Activated CD4-positive, alpha-beta T cell treated with anti-CD3 and anti-CD28 coated beads for 4 hours (primary cell): ENCODE data around the gene SPI1.

ENCODE experiments used
- DNase-seq, 2 donors: peaks; one replicate each; pipeline ENCODE4 v3.0.0-alpha.2; 2020

The SPI1 gene

GRCh38 chr11:47378010-47378835 lies at the start of gene SPI1:
TSS of gene SPI1 (minus strand) at chr11:47378547. CDS start at chr11:47378353, 194 bp downstream.
- no peak for DNase-seq

- DNase-seq = peak; percentile 99
Observed at GRCh38 chr11:47426062-47426956, 48.0 kb upstream of the SPI1 start, which contains the start of gene PSMC3. TSS of gene PSMC3 (minus strand) at chr11:47426439. CDS start at chr11:47426279, 160 bp downstream.

GRCh38 chr11:47425611-47426010 lies 47.3 kb upstream of the SPI1 start:
- no peak for DNase-seq

GRCh38 chr11:47418454-47419259 lies 40.3 kb upstream of the SPI1 start:
- DNase-seq = no peak

GRCh38 chr11:47417712-47418111 lies 39.4 kb upstream of the SPI1 start:
- DNase-seq = no peak

- DNase-seq = no peak
Observed at GRCh38 chr11:47415949-47416472, 37.7 kb upstream of the SPI1 start.

- no peak for DNase-seq
Observed at GRCh38 chr11:47415091-47415854, 36.9 kb upstream of the SPI1 start.

- DNase-seq = no peak
Observed at GRCh38 chr11:47414685-47415070, 36.3 kb upstream of the SPI1 start.

- DNase-seq = no peak
Observed at GRCh38 chr11:47413908-47414684, 35.7 kb upstream of the SPI1 start.

GRCh38 chr11:47413351-47413750 lies 35.0 kb upstream of the SPI1 start:
- no peak for DNase-seq

- DNase-seq = peak; percentile 40 to 46
Observed at GRCh38 chr11:47411884-47412746, 33.8 kb upstream of the SPI1 start.

- DNase-seq = no peak
Observed at GRCh38 chr11:47410370-47411264, 32.3 kb upstream of the SPI1 start.

- DNase-seq = no peak
Observed at GRCh38 chr11:47409440-47410369, 31.4 kb upstream of the SPI1 start.

GRCh38 chr11:47408598-47409439 lies 30.5 kb upstream of the SPI1 start:
- DNase-seq = no peak

GRCh38 chr11:47407746-47408590 lies 29.6 kb upstream of the SPI1 start, which contains the start of gene SLC39A13:
TSS of gene SLC39A13 (plus strand) at chr11:47408590. CDS start at chr11:47410095, 1,505 bp downstream.
- DNase-seq = peak; percentile 89 to 91
